ENCODE results near the gene GPD1L.

DNA sequence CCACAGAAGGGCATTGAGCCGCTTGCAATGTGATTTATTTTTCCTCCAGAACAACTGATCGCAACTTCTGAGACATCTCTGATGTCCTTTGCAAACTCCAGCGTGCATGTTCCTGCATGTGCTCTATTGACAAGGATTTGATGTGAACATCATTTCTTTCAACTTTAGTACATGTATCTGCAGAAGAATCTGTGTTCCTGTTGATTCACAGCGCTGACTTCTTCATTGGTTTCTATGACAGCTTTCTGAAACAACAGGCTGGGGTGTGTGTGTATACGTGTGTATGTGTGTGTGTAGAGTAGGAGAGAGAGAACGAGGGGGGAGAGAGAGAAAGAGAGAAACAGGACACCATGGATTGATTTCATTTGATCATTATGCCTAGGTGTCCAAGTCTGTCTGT lies 75.4 kb downstream of the GPD1L start:
- TF ChIP-seq NFXL1 (IDR thresholded peaks at IDR 0.05; ENCODE audit: borderline replicate concordance) (no peak), YY1 (IDR thresholded peaks at IDR 0.05; ENCODE audit: low read depth, low read length) (no peak), EP300 (IDR thresholded peaks at IDR 0.05; ENCODE audit: borderline replicate concordance in 1 of 2, control insufficient read depth in 1 of 2, low read depth in 2 of 2, low read length in 2 of 2) (no peak), SIN3A (IDR thresholded peaks at IDR 0.05; ENCODE audit: low read depth, low read length) (no peak), CREB1 (IDR thresholded peaks at IDR 0.05; ENCODE audit: low read depth) (no peak), EZH2 (IDR thresholded peaks at IDR 0.05; ENCODE audit: borderline replicate concordance, control insufficient read depth, low read depth, low read length) (no peak)
- TF ChIP-seq, protein P1, sequence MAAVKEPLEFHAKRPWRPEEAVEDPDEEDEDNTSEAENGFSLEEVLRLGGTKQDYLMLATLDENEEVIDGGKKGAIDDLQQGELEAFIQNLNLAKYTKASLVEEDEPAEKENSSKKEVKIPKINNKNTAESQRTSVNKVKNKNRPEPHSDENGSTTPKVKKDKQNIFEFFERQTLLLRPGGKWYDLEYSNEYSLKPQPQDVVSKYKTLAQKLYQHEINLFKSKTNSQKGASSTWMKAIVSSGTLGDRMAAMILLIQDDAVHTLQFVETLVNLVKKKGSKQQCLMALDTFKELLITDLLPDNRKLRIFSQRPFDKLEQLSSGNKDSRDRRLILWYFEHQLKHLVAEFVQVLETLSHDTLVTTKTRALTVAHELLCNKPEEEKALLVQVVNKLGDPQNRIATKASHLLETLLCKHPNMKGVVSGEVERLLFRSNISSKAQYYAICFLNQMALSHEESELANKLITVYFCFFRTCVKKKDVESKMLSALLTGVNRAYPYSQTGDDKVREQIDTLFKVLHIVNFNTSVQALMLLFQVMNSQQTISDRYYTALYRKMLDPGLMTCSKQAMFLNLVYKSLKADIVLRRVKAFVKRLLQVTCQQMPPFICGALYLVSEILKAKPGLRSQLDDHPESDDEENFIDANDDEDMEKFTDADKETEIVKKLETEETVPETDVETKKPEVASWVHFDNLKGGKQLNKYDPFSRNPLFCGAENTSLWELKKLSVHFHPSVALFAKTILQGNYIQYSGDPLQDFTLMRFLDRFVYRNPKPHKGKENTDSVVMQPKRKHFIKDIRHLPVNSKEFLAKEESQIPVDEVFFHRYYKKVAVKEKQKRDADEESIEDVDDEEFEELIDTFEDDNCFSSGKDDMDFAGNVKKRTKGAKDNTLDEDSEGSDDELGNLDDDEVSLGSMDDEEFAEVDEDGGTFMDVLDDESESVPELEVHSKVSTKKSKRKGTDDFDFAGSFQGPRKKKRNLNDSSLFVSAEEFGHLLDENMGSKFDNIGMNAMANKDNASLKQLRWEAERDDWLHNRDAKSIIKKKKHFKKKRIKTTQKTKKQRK (IDR thresholded peaks at IDR 0.05; ENCODE audit: low read depth, low read length): no peak
- TF ChIP-seq, protein P2, sequence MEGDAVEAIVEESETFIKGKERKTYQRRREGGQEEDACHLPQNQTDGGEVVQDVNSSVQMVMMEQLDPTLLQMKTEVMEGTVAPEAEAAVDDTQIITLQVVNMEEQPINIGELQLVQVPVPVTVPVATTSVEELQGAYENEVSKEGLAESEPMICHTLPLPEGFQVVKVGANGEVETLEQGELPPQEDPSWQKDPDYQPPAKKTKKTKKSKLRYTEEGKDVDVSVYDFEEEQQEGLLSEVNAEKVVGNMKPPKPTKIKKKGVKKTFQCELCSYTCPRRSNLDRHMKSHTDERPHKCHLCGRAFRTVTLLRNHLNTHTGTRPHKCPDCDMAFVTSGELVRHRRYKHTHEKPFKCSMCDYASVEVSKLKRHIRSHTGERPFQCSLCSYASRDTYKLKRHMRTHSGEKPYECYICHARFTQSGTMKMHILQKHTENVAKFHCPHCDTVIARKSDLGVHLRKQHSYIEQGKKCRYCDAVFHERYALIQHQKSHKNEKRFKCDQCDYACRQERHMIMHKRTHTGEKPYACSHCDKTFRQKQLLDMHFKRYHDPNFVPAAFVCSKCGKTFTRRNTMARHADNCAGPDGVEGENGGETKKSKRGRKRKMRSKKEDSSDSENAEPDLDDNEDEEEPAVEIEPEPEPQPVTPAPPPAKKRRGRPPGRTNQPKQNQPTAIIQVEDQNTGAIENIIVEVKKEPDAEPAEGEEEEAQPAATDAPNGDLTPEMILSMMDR (IDR thresholded peaks at IDR 0.05 in 2 of 3, conservative IDR thresholded peaks at IDR 0.05 in 1 of 3; ENCODE audit: control insufficient read depth in 2 of 3, extremely low read depth in 1 of 3, insufficient read depth in 1 of 3, low read depth in 3 of 3, low read length in 3 of 3): no peak
- TF ChIP-seq, protein P3, sequence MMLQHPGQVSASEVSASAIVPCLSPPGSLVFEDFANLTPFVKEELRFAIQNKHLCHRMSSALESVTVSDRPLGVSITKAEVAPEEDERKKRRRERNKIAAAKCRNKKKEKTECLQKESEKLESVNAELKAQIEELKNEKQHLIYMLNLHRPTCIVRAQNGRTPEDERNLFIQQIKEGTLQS (IDR thresholded peaks at IDR 0.05; ENCODE audit: borderline replicate concordance, extremely low read depth, low read depth, low read length): no peak

Measured in GM12878 (cell line).